ENCODE measurements around the gene PARP8.

GRCh38 chr5:50725800-50726474, 59.5 kb downstream of the PARP8 start:
- TF ChIP-seq CTCF (optimal IDR thresholded peaks at IDR 0.05 in 1 of 3, IDR thresholded peaks at IDR 0.05 in 1 of 3, conservative IDR thresholded peaks at IDR 0.05 in 1 of 3; ENCODE audit: extremely low read depth in 1 of 3, insufficient read depth in 2 of 3, low read length in 3 of 3) = no peak
- TF ChIP-seq EZH2 (IDR thresholded peaks at IDR 0.05; ENCODE audit: low read length) = no peak
